SK-N-DZ (cell line): Measurements from ENCODE around the gene RBPJ. TPM values are rescaled to one million over a fixed set of nuclear protein-coding genes. Genes with fewer than 3 reads are reported as not detected.
A peak's percentile ranks its signal among the peaks of the same experiment; 100 is the strongest.

Experiments used
- DNase-seq: peaks from one replicate; pipeline ENCODE4 v3.0.0-alpha.2; 2015; ENCODE audit warnings: low spot score
- polyA plus RNA-seq, 2 experiments: library from polyadenylated mRNA; depleted of rRNA; stranded (reverse); fragments of >200 nt; gene quantifications; 2 replicates each; pipeline ENCODE4 v1.2.3, GENCODE V29; 2014

RBPJ gene
- 62.0 and 77.4 TPM in 2 replicates for polyA plus RNA-seq (2014; cell fraction: cytosol; rRNA removed)
- polyA plus RNA-seq (2014; cell fraction: nucleus; rRNA removed): 56.1 and 64.9 TPM in 2 replicates

- peak; percentile 97 for DNase-seq
These were observed at the start of gene RBPJ for GRCh38 chr4:26320538-26321372. Gene RBPJ, plus strand, starts transcription at chr4:26321014. Its CDS starts 15 bp downstream, at chr4:26321029.

GRCh38 chr4:26271703-26272102 is 49.1 kb upstream of the RBPJ start:
- no peak for DNase-seq

GRCh38 chr4:26272654-26273615 is 47.9 kb upstream of the RBPJ start:
- DNase-seq: no peak

GRCh38 chr4:26273616-26273980 is 47.2 kb upstream of the RBPJ start:
- DNase-seq: no peak

- DNase-seq: no peak
These were observed 45.5 kb upstream of the RBPJ start for GRCh38 chr4:26275281-26275680.

GRCh38 chr4:26279446-26279845 is 41.4 kb upstream of the RBPJ start:
- DNase-seq: no peak

DNA sequence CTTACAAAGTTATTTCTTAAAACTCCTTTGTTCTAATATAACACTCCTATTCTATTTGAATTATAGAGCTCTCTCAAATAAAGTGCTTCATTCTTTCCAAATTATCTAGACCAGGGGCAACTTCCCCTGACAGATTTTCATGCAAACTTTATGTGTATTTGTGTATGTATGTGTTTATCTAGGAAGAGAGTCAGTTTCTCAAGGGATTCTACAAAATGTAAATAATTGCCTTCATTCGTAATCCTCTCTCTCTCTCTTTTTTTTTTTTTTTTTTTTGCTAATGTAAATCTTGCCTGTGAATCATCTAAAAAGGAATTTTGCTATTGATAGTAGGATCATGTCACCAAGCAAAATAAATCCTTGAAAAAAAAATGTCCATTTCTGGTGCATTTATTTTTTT is 38.9 kb upstream of the RBPJ start:
- no peak for DNase-seq

- no peak for DNase-seq
These were observed 36.3 kb upstream of the RBPJ start for GRCh38 chr4:26284536-26284935.

DNA sequence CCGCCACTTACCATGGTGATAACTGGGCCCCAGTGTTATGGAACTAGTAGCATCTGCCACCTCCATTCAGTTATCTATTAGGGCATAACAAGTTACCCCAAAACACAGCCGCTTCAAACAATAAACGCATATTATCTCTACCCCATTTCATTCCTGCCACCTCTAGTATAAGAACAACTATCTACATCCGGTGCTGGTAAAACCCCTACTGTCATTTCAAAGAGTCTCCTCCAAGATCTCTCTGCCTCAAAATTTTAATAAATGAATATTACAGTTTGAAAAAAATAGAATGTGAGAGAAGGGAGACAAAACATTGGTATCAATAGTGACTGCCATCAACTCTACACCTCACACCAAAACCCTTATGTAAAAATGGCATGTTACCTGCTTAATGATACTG is 35.5 kb upstream of the RBPJ start:
- DNase-seq: no peak

GRCh38 chr4:26287756-26288155 is 33.1 kb upstream of the RBPJ start:
- DNase-seq: no peak

- no peak for DNase-seq
These were observed 32.4 kb upstream of the RBPJ start for GRCh38 chr4:26288355-26288909.

DNA sequence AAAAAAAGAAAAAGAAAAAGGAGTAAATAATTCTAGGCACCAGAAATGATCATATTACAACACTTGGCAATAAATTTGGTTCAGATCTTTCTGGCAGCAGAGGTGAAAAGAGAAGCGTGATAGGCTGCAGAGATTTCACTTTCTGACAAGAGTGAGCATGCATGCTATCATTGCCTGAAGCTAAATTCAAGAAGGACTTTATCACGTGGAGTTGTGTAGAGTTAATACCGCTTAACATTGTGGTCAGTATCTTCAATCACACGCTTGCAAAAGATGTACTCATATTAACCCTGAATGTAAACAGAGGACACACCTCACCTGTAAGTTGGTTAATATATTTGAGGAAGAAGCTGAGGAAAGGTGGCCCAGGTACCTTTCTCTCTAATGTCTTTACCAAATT is 31.4 kb upstream of the RBPJ start:
- DNase-seq: no peak

- no peak for DNase-seq
These were observed 30.5 kb upstream of the RBPJ start for GRCh38 chr4:26290321-26290720.

- DNase-seq: no peak
These were observed 25.9 kb upstream of the RBPJ start for GRCh38 chr4:26294904-26295303.

- no peak for DNase-seq
These were observed 24.8 kb upstream of the RBPJ start for GRCh38 chr4:26296021-26296420.

DNA sequence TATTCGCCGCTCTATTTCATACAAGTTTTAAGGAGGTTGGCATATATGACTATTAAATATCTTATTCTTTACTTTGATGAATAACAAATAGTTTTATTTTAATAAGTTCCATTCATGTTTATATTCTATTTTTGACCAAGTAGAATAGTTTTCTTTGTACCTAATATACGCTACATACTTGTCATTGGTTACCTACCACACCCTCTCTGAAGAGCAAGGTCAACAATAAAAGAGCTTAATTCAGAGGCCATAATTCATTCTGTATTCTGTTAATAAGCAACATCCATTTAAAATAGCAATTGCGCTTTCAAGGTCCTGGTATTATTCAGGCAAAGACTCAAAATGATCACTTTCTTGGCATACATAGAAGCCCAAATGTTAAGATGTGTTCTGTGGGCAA is 24.3 kb upstream of the RBPJ start:
- DNase-seq: no peak

DNA sequence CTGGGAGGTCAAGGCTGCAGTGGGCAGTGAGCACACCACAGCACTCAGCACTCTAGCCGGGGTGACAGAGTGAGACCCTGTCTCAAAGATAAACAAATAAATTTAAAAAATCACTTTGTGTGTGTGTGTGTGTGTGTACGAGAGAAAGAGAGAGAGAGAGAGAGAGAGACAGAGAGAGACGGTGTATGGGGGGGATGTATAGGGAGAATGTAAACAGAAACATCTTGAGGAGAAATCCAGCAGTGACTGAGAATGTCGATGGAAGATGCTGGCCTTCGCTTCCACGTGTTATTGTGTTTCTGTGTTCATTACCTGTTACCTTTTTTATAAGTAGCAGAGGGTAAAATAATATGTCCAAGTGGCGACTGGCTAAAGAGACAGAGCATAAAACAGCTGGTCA is 23.6 kb upstream of the RBPJ start:
- DNase-seq: no peak

GRCh38 chr4:26298198-26298947 is 22.4 kb upstream of the RBPJ start:
- no peak for DNase-seq

GRCh38 chr4:26299254-26299882 is 21.4 kb upstream of the RBPJ start:
- DNase-seq: no peak

GRCh38 chr4:26300314-26301307 is 20.2 kb upstream of the RBPJ start:
- no peak for DNase-seq
